T-cell (primary cell): ENCODE measurements around the gene RHBG. TPM values are rescaled to one million over a fixed set of nuclear protein-coding genes. Genes with fewer than 3 reads are reported as not detected.
A peak's percentile ranks its signal among the peaks of the same experiment; 100 is the strongest.

Source experiments
- ATAC-seq, 4 experiments: fragments of 200-7000 bp in 3 of 4; fragments of 150-1000 bp in 1 of 4; cut with Tn5 transposase; replicated peaks in 1 of 4; 1 replicate in 3 of 4; 2 replicates in 1 of 4; pipeline ENCODE4 v1.10.0; 2021; ENCODE audit warnings: moderate library complexity in 3 of 4, mild to moderate bottlenecking in 2 of 4, moderate number of reproducible peaks in 1 of 4
- CTCF ChIA-PET, 2 donors: fragments of 300-600 bp; sonication (Branson Sonifier 250); formaldehyde crosslinking; loops; one replicate each; lab custom pipeline; 2022; ENCODE audit warnings: antibody characterized with exemption in 2 of 2; lab: Charles Lee
- POLR2A ChIA-PET, 2 donors: fragments of 300-600 bp; sonication (Branson Sonifier 250); formaldehyde crosslinking; loops; one replicate each; lab custom pipeline; 2022; ENCODE audit warnings: antibody characterized with exemption in 2 of 2; lab: Charles Lee
- DNase-seq, 35 experiments: peaks; one replicate each; pipeline versions ENCODE4 v3.0.0 to v3.0.0-alpha.2; 2013 to 2023
- H3K27ac ChIP-seq: one replicate; pipeline ENCODE4 v1.5.1; 2013; ENCODE audit warnings: low read length
- H3K27me3 ChIP-seq, 2 experiments: replicated peaks in 1 of 2; 1 replicate in 1 of 2; 2 replicates in 1 of 2; pipeline versions ENCODE4 v1.6.1 to v1.7.0; 2013; ENCODE audit warnings: low read length in 1 of 2, mixed read lengths in 1 of 2; ENCODE audit not compliant: control insufficient read depth in 2 of 2, insufficient read depth in 2 of 2; ENCODE audit errors: extremely low read depth in 1 of 2
- H3K36me3 ChIP-seq, 2 donors: 1 replicate in 1 of 2; 2 replicates in 1 of 2; pipeline versions ENCODE4 v1.6.1 to v1.7.0; 2013; ENCODE audit warnings: low read length in 1 of 2; ENCODE audit not compliant: control insufficient read depth in 2 of 2, insufficient read depth in 1 of 2; ENCODE audit errors: extremely low read depth in 1 of 2
- H3K4me1 ChIP-seq, 2 experiments: 1 replicate in 1 of 2; 2 replicates in 1 of 2; pipeline versions ENCODE4 v1.6.1 to v1.7.0; 2013; ENCODE audit warnings: low read length in 2 of 2, mixed read lengths in 1 of 2; ENCODE audit not compliant: insufficient read depth in 2 of 2, control insufficient read depth in 1 of 2; ENCODE audit errors: extremely low read depth in 1 of 2
- H3K4me3 ChIP-seq, 2 donors: 1 replicate in 1 of 2; 2 replicates in 1 of 2; pipeline versions ENCODE4 v1.5.1 to v1.7.0; 2013; ENCODE audit warnings: mild to moderate bottlenecking in 2 of 2, low read length in 1 of 2, moderate library complexity in 1 of 2; ENCODE audit not compliant: control insufficient read depth in 1 of 2; ENCODE audit errors: extremely low read depth in 1 of 2
- H3K9me3 ChIP-seq: 2 replicates; pipeline ENCODE4 v1.7.0; 2013
- H3K27ac Mint-ChIP-seq, 2 donors: one replicate each; pipeline ENCODE4 v1.8.0; 2020 to 2021; ENCODE audit warnings: mild to moderate bottlenecking in 2 of 2, mixed read lengths in 2 of 2
- H3K27me3 Mint-ChIP-seq, 2 donors: one replicate each; pipeline ENCODE4 v1.8.0; 2021 to 2022; ENCODE audit warnings: mixed read lengths in 2 of 2
- H3K36me3 Mint-ChIP-seq: one replicate; pipeline ENCODE4 v1.8.0; 2021; ENCODE audit warnings: mixed read lengths
- H3K4me1 Mint-ChIP-seq, 3 donors: one replicate each; pipeline ENCODE4 v1.8.0; 2020 to 2022; ENCODE audit warnings: mixed read lengths in 3 of 3, mild to moderate bottlenecking in 1 of 3
- H3K4me3 Mint-ChIP-seq, 3 donors: one replicate each; pipeline ENCODE4 v1.8.0; 2020 to 2022; ENCODE audit warnings: mild to moderate bottlenecking in 3 of 3, mixed read lengths in 3 of 3, moderate library complexity in 3 of 3
- H3K9me3 Mint-ChIP-seq, 3 donors: one replicate each; pipeline ENCODE4 v1.8.0; 2020 to 2022; ENCODE audit warnings: mixed read lengths in 3 of 3
- WGBS: methylation state at CpG from one replicate; pipeline ENCODE4 v1.1.5; 2013; ENCODE audit warnings: missing lambda C conversion rate; ENCODE audit not compliant: insufficient coverage; 5-methylcytosine and 5-hydroxymethylcytosine counted together
- total RNA-seq, 35 experiments: library from RNA in 6 of 35; stranded (reverse) in 6 of 35; fragments of 120-200 nt in 1 of 35; gene quantifications; one replicate each; pipeline versions ENCODE4 v1.2.1 to v1.2.4 and lab custom pipeline; 2013 to 2026

The RHBG gene
- total RNA-seq, 5 donors from 2014 or later (not counting 1 experiment from before 2014, with no cell fraction given) = 0.35 TPM; not detected in 4

GRCh38 chr1:156424806-156425432 is 55.9 kb downstream of the RHBG start:
- Histone ChIP-seq H3K4me1 (peaks cover 12 to 25% of the 10 kb centered on the region in 2 experiments), H3K4me3 (no peak overlapping the region), H3K9me3 (no peaks in the 10 kb centered on the region), H3K36me3 (no peaks in the 10 kb centered on the region), H3K27ac (no peak overlapping the region), H3K27me3 (peaks cover 31 to 74% of the 10 kb centered on the region in 2 experiments)
- WGBS = 72% methylated on average over 2 of the region's 10 CpGs
- H3K4me3 Mint-ChIP-seq = no peak overlapping the region
- CTCF ChIA-PET = interaction anchor here (0.6 to 1.1 kb wide), 2 partner anchors 39 to 236 kb away, joined by 4 to 5 read pairs; no protein-coding TSS in a partner anchor
- H3K27me3 Mint-ChIP-seq = peaks cover 73 to 90% of the 10 kb centered on the region in 2 donors
- DNase-seq (no peak), ATAC-seq (no peak)
- H3K27ac Mint-ChIP-seq = no peak overlapping the region
- POLR2A ChIA-PET = no interaction called here
- peaks cover 15 to 19% (median 18%) of the 10 kb centered on the region in 3 donors for H3K4me1 Mint-ChIP-seq
- H3K36me3 Mint-ChIP-seq = no peaks in the 10 kb centered on the region
- H3K9me3 Mint-ChIP-seq = no peaks in the 10 kb centered on the region

- Histone ChIP-seq H3K27ac (no peak overlapping the region), H3K36me3 (no peaks in the 10 kb centered on the region), H3K4me1 (peaks cover 4 to 15% of the 10 kb centered on the region in 2 experiments), H3K27me3 (peaks cover 29 to 74% of the 10 kb centered on the region in 2 experiments), H3K4me3 (no peak overlapping the region), H3K9me3 (no peaks in the 10 kb centered on the region)
- POLR2A ChIA-PET = no interaction called here
- 95% methylated on average over 6 of the region's 7 CpGs for whole genome bisulfite sequencing
- peaks cover 8 to 9% (median 8%) of the 10 kb centered on the region in 3 donors for H3K4me1 Mint-ChIP-seq
- CTCF ChIA-PET = interaction anchor here in 1 of 2 donors (0.6 kb wide), 1 partner anchor 40 kb away, joined by 3 read pairs; no protein-coding TSS in a partner anchor
- peaks cover 74 to 87% of the 10 kb centered on the region in 2 donors for H3K27me3 Mint-ChIP-seq
- no peaks in the 10 kb centered on the region for H3K9me3 Mint-ChIP-seq
- DNase-seq (no peak), ATAC-seq (no peak)
- H3K4me3 Mint-ChIP-seq = no peak overlapping the region
- no peak overlapping the region for H3K27ac Mint-ChIP-seq
- no peaks in the 10 kb centered on the region for H3K36me3 Mint-ChIP-seq
These were observed 56.9 kb downstream of the RHBG start for GRCh38 chr1:156425943-156426342.

GRCh38 chr1:156427957-156428356 is 58.9 kb downstream of the RHBG start:
- Histone ChIP-seq H3K9me3 (no peaks in the 10 kb centered on the region), H3K36me3 (no peaks in the 10 kb centered on the region), H3K27me3 (peaks cover 35 to 68% of the 10 kb centered on the region in 2 experiments), H3K4me3 (no peak overlapping the region), H3K27ac (no peak overlapping the region), H3K4me1 (no peaks in the 10 kb centered on the region)
- ChIA-PET POLR2A (no interaction called here), CTCF (no interaction called here)
- Mint-ChIP-seq H3K36me3 (no peaks in the 10 kb centered on the region), H3K9me3 (no peaks in the 10 kb centered on the region), H3K27me3 (peaks cover 81 to 90% of the 10 kb centered on the region in 2 donors), H3K4me1 (no peaks in the 10 kb centered on the region), H3K27ac (no peak overlapping the region), H3K4me3 (no peak overlapping the region)
- ATAC-seq (no peak), DNase-seq (no peak)
- 67% methylated on average over 1 of the region's 5 CpGs for WGBS

- POLR2A ChIA-PET = no interaction called here
- Mint-ChIP-seq H3K9me3 (no peaks in the 10 kb centered on the region), H3K27ac (no peak overlapping the region), H3K36me3 (no peaks in the 10 kb centered on the region), H3K4me3 (no peak overlapping the region), H3K27me3 (peaks cover 82 to 90% of the 10 kb centered on the region in 2 donors), H3K4me1 (no peaks in the 10 kb centered on the region)
- CTCF ChIA-PET = interaction anchor here (0.6 to 5.3 kb wide), 2 partner anchors 35 to 43 kb away, joined by 4 to 23 read pairs; no protein-coding TSS in a partner anchor
- WGBS = no CpG with 5 or more reads among the region's 4 CpGs
- H3K9me3 ChIP-seq = no peaks in the 10 kb centered on the region
- no peaks in the 10 kb centered on the region for H3K36me3 ChIP-seq
- ATAC-seq (no peak), DNase-seq (no peak)
- H3K27me3 ChIP-seq = peaks cover 34 to 66% of the 10 kb centered on the region in 2 experiments
- no peaks in the 10 kb centered on the region for H3K4me1 ChIP-seq
- no peak overlapping the region for H3K27ac ChIP-seq
- H3K4me3 ChIP-seq = no peak overlapping the region
These were observed 59.8 kb downstream of the RHBG start for GRCh38 chr1:156428746-156429288.

- no peak overlapping the region for H3K4me3 Mint-ChIP-seq
- H3K27ac Mint-ChIP-seq = peak overlapping the region in 1 of 2 donors; percentile 25
- DNase-seq = no peak
- peaks cover 33 to 70% of the 10 kb centered on the region in 2 experiments for H3K27me3 ChIP-seq
- H3K4me3 ChIP-seq = no peak overlapping the region
- no peaks in the 10 kb centered on the region for H3K36me3 ChIP-seq
- H3K36me3 Mint-ChIP-seq = no peaks in the 10 kb centered on the region
- H3K27ac ChIP-seq = no peak overlapping the region
- H3K9me3 Mint-ChIP-seq = no peaks in the 10 kb centered on the region
- H3K4me1 Mint-ChIP-seq = no peaks in the 10 kb centered on the region
- peaks cover 82 to 90% of the 10 kb centered on the region in 2 donors for H3K27me3 Mint-ChIP-seq
- POLR2A ChIA-PET = no interaction called here
- WGBS = 20% methylated on average over 1 of the region's 13 CpGs
- no peak for ATAC-seq
- no peaks in the 10 kb centered on the region for H3K4me1 ChIP-seq
- H3K9me3 ChIP-seq = no peaks in the 10 kb centered on the region
- CTCF ChIA-PET = interaction anchor here in 1 of 2 donors (0.6 to 5.3 kb wide), 2 partner anchors 44 to 71 kb away, joined by 4 to 23 read pairs; partner anchors contain the start of gene MEF2D
These were observed 60.5 kb downstream of the RHBG start for GRCh38 chr1:156429313-156430060.

- CTCF ChIA-PET = interaction anchor here (0.6 to 5.3 kb wide), 3 partner anchors 45 to 70 kb away, joined by 3 to 23 read pairs (median 4); partner anchors contain the start of gene MEF2D (in 1 of the 2)
- Histone ChIP-seq H3K4me3 (no peak overlapping the region), H3K36me3 (no peaks in the 10 kb centered on the region), H3K4me1 (peaks cover 0 to 6% of the 10 kb centered on the region in 2 experiments), H3K27me3 (peaks cover 32 to 74% of the 10 kb centered on the region in 2 experiments), H3K9me3 (no peaks in the 10 kb centered on the region), H3K27ac (no peak overlapping the region)
- no peak for ATAC-seq
- POLR2A ChIA-PET = no interaction called here
- Mint-ChIP-seq H3K36me3 (no peaks in the 10 kb centered on the region), H3K4me1 (peaks cover 3 to 6% (median 4%) of the 10 kb centered on the region in 3 donors), H3K9me3 (no peaks in the 10 kb centered on the region), H3K27me3 (peaks cover 85 to 91% of the 10 kb centered on the region in 2 donors), H3K4me3 (no peak overlapping the region), H3K27ac (no peak overlapping the region)
- DNase-seq = no peak
- WGBS = 0% methylated on average over 5 of the region's 7 CpGs
These were observed 61.3 kb downstream of the RHBG start for GRCh38 chr1:156430303-156430702.
